GM12891 (cell line): ENCODE measurements around the gene C2CD4C.

Experiments
- PAX5 ChIP-seq: IDR thresholded peaks from 2 replicates; pipeline ENCODE4 v1.6.1; 2011; ENCODE audit warnings: low read length, moderate library complexity, mild to moderate bottlenecking; ENCODE audit not compliant: insufficient read depth, severe bottlenecking
- POLR2A ChIP-seq: IDR thresholded peaks from 2 replicates; pipeline ENCODE4 v1.6.1; 2011; ENCODE audit warnings: low read depth, low read length, control low read depth
- POLR2AphosphoS5 ChIP-seq: IDR thresholded peaks from 2 replicates; pipeline ENCODE4 v1.6.1; 2011; ENCODE audit warnings: low read depth, low read length, control low read depth
- POU2F2 ChIP-seq: IDR thresholded peaks from 2 replicates; pipeline ENCODE4 v1.6.1; 2011; ENCODE audit warnings: low read depth, mild to moderate bottlenecking, control low read depth, low read length, moderate library complexity
- SPI1 ChIP-seq: IDR thresholded peaks from 2 replicates; pipeline ENCODE4 v1.6.1; 2011; ENCODE audit warnings: low read depth, low read length, control low read depth
- TAF1 ChIP-seq: IDR thresholded peaks from 2 replicates; pipeline ENCODE4 v1.6.1; 2011; ENCODE audit warnings: low read depth, low read length, control low read depth

DNA sequence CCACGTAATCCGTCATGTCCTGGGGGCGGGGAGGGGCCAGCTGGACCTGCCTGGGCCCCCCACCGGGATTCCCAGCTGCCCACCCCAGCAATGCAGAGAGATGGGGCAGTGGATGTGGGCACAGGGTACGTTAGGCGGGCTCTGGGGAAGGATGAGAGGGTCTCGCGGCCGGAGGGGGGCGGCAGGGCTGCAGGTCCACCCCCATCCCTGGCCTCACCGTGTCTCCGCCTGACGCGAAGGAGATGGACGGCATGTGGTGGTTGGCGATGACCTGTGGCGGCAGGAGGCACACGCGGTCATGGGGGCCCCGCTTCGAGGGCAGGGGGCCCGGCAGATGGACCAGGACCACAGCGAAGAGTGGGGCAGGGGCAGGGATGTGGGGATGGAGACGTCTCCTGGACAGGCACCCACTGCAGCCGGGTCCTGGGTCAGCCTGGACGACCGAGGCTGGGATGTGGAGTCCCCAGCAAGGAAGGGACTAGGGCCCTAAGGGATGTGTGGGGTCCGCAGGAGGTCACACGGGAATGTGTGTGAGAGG lies 27.5 kb upstream of the C2CD4C start:
- TF ChIP-seq POLR2AphosphoS5 (no peak), POLR2A (no peak), TAF1 (no peak), PAX5 (no peak), SPI1 (no peak), POU2F2 (no peak)
